Non-pigmented ciliary epithelial cell (primary cell): ENCODE measurements around the gene SLC25A22.

Experiments used
- DNase-seq: peaks from one replicate; pipeline ENCODE4 v3.0.0-alpha.2; 2010; ENCODE audit warnings: low read depth

Gene SLC25A22

DNA sequence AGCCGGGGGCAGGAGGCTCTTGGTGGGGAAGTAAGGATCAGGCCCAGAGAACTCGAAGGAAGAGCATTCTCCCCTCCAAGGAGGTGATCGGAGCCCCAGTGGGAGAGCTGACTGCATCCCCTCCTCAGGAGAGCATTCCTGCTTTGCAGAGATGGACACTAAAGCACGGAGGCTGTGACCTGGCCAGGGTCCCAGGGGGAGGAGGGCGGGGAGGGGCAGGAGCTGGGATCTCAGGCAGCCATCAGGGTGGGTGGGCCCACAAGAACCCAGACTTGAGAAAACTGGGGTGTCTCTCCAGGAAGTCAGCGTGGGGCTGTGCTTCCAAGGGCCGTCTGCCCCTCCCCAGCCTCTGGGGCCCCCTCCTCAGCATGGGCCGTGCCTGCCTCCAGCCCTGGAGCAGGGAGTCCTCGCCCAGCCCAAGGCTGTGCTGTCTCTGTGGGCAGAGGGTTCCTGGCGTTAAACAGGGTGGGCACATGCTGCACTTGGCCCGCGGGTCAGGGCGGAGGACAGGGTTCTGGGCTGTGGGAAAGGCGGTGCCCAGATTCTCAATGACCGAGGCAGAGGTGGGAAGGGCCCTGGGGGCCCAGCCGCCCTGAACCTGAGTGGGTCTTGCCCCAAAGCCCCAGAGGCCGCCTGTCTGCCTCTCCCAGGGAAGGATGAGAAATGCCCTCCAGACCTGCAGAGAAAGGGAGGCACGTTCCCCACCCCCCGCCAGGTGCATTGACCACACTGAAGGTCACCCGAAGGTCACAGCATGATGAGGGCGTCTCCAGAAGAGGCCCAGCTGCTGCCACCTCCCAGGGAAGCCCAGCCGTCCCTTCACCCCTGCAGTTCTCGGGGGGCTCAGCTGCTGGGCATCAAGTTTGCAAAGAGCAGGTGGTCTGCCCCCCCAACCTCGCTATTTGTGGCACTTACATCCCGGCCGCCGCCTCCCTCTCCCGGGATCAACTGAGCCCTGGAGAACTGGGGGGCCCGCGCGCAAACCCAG lies 8.8 kb downstream of the SLC25A22 start:
- DNase-seq, result no peak

DNA sequence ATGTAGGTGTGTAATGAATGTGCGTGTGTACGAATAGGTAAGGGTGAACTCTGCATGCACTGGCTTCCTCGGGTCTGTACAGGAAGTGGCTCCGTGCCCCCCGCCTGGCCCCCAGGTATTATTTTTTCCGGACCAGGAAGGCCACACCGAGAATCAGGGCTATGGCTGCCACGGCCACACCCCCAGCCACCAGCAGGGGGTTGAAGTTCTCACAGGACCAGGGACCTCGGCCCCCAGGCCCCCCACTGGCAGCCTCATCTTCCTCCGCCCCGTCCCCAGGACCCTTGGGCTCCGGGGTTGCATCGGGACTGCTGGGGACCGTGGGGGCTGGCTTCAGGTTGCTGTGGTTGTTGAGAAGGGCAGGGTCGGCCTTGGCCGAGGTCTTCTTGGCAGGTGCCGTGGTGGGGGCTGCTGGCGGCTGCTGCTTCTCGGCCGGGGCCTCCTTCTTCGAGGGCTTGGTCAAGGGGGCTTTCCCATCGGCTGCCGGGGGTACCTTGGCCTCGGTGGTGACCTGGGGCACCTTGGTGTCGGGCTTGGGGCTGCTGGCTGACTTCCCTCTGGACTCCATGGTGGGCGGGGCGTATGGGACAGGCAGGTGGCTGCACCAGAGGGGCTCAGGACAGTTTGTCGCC lies 10.0 kb downstream of the SLC25A22 start:
- DNase-seq, result no peak

DNA sequence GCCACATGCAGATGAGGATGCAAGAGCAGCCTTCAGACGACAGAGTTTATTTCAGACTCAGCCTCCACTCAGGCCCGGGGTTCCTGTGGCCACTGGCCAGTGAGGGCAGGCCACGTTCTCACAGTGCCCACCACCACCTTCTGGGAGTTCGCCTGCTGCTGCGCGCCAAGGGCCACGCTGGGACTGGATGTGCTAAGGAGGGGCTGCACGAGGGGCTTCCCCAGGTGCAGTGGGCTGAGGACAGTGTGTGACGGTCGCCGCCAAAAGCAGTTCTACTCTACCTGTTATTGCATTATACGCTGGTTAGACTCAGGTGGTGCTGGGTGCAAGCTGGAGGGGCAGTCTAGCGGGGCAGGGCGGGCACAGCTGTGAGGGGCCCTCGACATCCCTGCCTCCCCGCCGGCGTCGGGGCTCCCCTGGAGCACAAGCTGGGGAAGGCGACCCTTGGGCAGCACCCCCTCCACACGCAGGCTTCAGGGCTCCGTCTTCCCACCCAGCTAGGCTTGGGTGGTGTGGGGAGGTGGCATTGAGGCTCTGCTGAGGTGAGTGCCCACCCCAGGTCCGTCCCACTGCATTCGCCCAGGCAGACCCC lies 10.9 kb downstream of the SLC25A22 start:
- no peak for DNase-seq

DNA sequence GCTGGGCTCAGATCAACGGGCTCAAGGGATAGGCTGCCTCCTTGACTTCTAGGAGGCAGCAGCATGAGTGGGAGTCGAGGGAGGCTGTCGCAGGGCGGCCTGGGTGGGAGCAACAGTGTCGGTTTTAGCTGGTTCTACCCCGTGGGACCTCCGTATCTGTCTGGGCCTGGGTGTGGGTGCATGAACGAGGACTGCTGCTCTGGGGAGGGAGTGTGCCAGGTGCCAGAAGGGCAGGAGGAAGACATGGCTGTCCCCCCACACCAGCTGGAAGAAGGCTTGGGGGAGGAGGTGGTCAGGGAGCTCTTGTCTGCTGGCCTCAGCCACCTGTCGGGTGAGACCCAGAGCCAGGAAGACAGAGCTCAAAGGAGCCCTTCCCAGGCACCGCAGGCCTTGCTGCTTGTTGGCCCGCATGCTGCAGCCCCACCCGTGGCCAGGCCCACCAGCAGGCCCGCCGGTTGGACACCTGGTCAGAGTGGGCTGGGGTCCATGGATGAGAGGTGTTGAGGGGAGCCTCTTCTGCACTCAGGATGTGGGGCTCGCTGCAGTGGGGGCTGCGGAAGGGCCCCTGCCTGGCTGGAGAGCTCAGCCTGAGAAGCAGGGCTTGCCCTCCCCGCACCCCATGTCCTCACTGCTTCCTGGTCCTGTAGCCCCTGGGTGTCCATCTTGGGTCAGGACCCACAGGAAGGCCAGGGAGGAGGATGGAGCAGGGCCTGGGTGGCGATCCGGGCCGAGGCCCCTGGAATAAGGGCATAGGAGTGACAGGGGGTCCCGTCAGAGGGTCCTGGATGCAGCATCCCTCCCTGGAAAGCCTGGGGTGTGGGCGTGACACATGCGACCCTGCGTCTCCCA lies 11.6 kb downstream of the SLC25A22 start:
- no peak for DNase-seq

DNA sequence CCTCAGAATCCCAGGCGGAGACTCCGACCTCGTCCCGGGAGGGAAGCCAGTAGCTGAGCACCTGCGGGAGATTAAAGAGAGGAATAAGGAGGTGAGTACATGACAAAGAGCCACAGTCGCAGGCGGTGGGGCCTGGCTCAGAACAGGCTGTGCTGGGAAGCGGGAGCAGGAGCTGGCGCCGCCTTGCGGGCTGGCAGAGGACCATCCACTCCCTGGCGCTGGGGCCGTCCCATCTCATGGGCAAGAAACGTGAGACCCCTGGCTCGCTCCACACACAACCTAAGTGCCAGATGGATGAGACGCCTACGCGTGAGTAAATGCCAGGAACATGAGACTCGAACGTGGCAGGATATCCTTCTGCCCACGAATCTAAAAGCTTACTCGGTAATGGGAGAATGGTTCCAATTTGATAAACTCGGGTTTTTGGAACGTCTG lies 14.5 kb downstream of the SLC25A22 start:
- no peak for DNase-seq

DNA sequence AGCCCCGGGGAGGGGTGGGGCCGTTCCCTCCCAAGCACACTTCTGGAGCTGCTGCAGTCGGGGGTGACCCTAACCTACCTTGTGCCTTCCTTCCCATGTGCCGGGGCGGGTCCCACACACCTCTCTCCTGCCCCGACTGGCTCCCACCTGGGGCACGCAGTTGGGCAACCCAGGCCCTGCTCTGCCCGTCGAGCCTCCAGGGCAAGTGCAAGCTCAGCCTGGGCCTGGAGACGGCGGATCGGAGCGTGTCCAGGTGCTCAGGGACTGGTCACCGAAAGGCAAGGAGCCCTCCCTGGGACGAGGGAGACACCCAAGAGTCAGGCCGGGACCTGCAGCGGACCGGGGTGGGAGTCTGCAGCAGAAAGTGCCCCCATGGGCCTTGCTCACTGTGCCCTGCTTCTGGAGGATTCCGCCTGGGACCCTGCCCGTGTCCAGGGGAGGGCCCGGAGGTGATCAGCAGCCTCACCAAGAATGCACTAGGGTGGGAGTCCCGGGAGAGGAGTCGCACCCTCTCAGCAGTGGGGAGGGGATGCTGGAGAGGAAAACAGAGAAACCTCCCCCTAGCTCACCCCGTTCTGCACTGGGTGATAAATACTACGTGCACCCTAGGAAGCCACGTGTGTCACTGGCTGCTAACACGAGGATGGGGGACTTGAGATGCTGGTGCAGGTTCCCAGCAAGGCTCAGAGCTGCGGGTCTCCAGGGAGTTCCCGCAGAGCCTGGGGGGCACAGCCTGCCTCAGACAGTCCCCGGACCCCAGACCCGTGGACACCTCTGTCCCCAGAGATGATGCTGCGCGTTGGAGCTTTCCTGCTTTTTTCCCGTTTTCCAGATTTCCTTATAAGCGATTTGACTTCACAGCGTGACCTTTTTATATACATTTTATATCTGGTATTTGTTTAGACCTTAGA lies 15.6 kb downstream of the SLC25A22 start:
- DNase-seq, result no peak

DNA sequence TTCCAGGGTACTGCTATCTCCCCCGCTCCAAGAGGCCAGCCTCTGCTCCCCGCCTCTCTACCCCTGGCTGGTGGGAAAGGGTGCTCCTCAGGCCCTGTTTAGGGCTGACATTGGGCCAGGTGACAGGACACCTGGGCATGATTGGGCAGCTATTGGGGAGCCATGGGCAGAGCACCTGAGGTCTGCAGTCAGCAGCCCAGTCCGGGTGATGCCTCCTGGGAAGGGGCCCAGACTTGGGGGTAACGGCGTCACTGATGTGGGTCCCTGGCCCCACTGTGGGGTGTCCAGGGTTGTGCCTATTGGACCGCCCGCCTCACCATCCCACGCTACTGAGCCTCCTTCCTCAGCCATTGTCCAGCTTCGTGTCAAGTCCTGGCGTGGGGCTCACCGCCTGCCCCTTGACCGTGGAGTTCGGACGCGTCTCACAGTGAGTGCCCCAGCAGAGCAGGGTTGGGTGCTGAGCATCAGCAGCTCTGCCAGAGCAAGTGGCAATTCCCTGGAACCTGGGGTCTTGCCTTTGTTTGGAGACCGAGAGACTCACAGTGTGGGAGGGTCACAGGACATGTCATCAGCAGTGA lies 18.0 kb downstream of the SLC25A22 start:
- DNase-seq, result no peak

DNA sequence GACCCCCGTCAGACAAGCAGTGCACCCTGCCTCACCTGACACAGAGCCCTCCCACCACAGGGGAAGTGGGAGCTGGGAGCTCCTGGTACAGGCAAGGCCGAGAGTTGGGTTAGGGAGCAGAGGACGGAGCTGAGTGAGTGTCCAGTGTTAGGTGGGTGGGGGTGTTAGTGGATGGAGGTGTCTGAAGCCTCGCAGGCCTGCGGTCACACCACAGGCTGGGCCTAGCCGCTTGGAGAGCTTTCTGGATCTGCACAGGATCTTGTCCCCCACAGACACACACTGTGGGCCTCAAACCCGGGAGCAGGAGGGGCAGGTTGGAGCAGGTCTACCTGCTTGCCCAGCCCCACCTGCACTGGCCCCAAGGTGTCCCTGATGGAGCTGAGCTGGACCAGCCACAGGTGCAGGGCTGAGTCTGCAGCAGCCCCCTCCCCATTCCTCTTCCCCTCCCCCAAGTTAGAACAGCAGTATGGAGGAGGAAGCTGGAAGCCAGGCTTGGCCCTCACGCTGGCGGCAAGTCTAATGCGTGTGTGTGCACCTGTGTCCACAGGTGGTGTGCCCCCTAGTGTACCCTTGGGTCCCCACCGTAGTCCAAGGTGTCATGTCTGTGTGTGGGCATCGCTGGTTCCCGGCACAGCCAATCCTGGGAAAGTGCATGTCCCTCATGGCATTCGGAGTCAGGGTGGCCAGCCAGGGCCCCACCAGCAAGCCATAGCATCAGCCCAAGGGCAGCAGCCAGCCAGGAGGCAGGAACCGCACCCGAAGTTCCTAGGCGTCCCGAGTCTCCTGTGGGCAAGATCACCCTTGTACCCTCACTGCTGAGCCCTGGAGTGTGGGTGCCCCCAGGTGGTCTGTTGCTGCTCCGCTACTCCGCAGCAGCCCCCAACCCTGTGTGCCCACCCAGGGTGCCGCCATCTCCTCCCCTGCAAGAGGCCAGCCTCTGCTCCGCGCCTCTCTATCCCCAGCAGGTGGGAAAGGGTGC lies 18.8 kb downstream of the SLC25A22 start:
- DNase-seq, result no peak

DNA sequence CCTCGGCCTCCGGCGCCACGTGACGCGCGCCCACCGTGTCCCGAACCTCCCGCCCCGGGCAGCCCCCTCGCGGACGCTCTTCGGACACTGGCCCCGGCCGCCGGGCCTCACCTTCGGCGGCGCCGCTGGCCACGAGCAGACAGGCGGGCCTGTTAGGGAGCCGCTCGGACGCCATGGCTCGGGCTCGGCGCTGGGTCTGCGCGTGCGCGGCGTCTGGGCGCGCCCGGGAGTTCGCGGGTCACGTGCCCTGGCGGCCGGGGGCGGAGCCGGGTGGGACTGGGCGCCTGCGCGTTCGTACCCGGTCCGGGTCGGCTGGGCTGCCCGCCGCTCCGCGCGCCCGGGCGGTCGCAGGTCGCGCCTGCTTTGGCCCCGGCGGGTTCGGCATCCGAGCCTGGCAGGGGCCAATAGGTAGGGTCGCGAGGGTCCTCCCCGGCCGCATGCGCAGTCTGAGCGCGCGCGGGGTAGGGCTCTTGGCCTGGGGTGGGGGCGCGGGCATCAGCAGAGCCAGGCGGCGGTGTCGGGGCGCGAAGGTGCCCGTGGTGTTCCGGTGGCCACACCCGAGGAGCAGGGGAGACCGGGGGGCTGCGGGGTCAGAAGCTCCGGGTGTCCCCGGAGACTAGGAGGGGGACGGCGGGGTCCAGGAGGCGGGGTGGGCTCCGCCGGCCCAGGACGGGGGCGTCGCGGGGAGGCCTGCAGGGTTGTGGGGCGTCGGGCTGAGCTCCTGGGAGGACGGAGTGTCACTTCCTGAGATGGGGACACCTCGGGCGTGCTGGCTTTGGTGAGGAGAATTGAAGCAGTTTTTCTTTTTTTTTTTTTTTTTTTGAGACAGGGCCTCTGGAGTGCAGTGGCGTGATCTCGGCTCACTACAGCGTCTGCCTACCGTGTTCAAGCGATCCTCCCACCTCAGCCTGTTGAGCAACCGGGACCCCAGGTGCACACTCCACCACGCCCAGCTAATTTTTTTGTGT lies 20.5 kb downstream of the SLC25A22 start, which contains the start of gene GATD1:
Gene GATD1, minus strand, starts transcription at position 200 of the 968 bp plus-strand sequence. Its CDS starts 25 bp downstream, at position 175.
- no peak for DNase-seq

DNA sequence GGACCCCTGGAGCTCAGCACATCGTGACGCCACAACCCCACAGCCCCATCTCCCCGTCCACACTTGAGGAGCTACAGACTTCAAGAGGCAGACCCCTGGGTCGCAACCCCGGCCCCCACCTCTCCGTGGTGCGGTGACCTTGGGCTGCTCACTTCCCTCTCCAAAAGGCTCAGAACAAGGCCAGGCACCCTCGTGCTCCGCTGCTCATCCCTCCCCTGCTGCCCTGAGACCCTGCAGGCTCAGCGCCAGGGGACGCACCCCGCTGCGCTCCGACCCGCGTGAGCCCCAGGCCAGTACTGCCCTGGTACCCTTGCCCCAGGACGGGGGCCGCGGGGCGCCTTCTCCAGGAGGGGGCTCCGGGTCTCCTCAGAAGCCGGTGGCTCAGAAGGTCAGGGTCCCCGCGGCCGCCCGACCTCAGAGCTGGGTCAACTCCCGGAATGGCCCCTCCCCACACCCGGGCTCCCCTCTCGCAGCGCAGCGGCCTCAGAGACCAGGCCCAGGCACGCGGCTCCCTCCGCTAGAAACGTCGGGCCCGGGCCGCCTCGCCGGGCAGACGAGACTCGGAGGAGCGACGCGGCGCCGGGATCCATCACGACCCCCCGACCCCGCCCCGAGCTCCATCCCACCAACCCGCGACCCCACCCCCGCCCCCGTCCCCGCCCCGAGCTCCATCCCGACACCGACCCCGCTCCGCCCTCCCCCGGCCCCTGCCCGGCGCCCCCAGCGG lies 21.4 kb downstream of the SLC25A22 start:
- no peak for DNase-seq

DNA sequence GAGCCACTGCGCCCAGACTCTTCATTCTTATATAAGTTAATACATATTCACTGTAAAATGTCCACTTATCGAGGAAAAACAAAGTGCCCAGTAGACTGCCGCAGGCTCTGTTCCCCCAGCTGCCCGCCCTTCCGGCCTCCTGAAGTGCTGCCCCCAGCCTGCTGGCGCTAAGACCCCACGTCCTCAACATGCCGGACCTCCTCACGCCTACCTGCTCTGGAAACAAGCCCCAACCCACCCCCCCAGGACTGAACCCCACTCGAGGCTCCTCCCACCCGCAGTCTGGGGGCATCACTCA lies 21.9 kb downstream of the SLC25A22 start:
- DNase-seq, result no peak

DNA sequence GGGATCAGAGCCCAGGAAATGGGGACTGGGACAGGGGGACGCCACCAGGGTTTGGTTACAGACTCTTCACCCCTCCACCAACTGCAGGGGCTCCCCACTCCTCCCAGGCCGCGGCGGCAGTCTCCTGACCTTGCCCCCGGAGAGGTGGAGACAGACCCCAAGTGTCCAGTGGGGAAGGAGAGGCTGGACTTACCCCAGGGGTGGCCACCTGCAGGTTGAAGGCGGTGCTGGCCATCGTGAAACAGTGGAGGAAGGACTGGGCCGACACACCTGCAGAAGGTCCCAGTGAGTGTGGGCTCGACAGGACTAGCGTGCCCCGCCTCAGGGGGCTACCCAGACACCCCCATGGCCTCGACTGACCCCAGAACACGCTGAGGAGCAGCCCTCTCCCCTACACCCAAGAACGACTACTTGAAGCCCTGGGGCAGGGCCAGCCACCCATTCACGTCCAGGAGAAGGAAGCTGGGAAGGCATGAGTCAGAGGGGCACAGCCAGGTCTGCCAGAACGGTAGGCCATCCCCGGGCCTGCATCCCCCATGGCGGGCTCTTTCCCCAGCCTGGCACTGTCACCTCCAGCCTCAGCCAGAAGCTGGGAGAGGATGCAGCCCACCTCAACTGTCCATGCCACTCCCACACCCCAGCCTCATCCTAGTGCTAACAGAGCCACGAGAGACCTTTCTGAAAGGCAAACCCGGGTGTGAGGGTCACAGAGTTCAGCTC lies 23.0 kb downstream of the SLC25A22 start:
- no peak for DNase-seq

DNA sequence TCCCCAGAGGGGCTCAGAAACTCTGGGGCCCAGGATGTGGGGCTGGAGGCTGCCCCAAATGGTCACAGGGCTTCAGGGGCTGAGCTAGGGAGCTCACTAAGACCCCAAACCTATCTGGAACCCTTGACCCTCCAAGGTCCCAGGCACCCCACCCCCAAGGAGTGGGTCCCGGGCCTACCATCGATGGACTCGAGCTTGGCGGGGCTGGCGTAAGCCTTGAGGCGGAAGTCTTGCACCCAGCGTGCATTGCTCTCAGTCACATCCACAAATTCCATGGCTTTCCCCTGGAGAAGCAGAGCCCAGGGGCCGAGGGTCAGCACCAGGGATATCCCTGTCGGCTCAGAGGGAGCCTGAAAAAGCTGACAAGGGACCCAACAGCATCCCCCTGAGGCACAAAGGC lies 24.3 kb downstream of the SLC25A22 start:
- no peak for DNase-seq

DNA sequence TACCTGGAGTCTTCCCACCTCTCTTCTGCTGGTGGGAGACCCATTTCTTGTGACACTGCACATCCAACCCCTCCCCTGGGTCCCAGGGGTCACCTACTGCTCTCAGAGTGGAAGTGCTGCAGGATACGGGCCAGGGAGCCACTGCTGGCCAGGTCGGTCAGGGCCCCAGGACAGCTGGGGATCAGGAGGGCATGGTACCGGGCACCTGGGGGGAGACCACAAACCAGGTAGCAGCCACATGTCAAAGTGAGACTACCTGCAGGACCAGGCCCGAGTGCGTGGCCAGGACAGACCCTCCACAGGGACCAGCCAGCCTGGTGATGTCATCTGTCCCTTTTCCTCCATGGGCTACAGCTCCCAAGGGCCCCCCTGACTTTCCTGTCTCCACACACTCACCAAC lies 24.7 kb downstream of the SLC25A22 start:
- no peak for DNase-seq

DNA sequence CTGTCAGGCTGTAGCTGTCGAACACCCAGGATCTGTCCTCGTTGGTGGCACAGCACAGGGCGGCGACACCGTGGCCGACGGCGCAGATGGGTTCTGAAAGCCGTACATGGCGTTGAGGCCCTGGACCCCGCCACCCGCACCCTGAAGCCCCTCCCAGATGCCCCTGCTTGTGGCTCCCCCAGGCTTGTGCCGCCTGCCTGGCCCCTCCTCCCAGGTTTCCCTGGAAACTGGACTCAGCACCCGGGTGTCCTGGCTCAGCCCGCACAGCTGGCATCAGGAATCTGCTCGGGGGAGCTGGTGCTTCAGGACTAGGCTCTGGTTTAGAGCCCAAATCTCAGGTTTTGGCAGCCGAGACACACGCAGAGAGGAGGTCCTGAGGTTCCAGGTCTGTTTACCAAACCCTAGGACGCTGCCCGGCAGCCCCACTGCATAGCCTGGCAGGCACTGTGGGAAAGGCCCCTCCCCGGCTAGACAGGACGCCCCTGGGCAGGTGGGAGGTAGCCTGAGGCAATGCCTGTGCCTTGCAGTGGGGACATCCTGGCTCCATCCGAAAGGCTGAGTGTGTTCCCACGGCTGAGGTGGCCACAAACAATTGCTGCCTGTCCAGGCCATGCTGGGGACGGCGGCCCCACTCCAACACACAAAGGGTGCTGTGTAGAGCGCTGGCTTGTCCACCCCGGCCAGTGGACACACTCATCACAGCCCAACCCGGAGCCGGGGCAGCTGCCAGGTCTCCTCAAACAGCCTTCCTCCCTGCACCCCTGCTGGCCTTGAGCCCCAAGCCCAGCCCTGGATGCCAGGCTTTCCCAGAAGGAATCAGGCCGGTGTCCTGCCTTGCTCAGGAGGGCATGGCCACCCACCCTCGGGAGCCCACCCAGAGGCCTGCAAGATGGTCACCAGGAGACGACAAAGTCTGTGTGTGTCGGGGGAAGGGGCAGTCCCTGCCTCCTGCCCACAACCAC lies 25.4 kb downstream of the SLC25A22 start:
- no peak for DNase-seq
